Medulla oblongata (tissue), 1 donor: ENCODE data around the gene OPCML.
A peak's percentile ranks its signal among the peaks of the same experiment; 100 is the strongest.

Source experiments
- DNase-seq: peaks from one replicate; pipeline ENCODE4 v3.0.0-alpha.2; 2015; ENCODE audit errors: extremely low spot score

The OPCML gene

GRCh38 chr11:133541021-133541719, 8.9 kb upstream of the OPCML start:
- DNase-seq = peak; percentile 46

- DNase-seq = no peak
These were observed 3.9 kb upstream of the OPCML start for GRCh38 chr11:133536198-133536597.

GRCh38 chr11:133533205-133533604, 904 bp upstream of the OPCML start:
- no peak for DNase-seq

GRCh38 chr11:133531458-133531857, 843 bp downstream of the OPCML start:
- DNase-seq = no peak

GRCh38 chr11:133530501-133530835, 1.8 kb downstream of the OPCML start:
- no peak for DNase-seq

- DNase-seq = no peak
These were observed 2.3 kb downstream of the OPCML start for GRCh38 chr11:133529807-133530500.

- DNase-seq = no peak
These were observed 5.5 kb downstream of the OPCML start for GRCh38 chr11:133526790-133527189.

GRCh38 chr11:133525976-133526375, 6.3 kb downstream of the OPCML start:
- no peak for DNase-seq

- DNase-seq = no peak
These were observed 7.8 kb downstream of the OPCML start for GRCh38 chr11:133524488-133524887.

- no peak for DNase-seq
These were observed 10.0 kb downstream of the OPCML start for GRCh38 chr11:133522344-133522743.

- no peak for DNase-seq
These were observed 10.8 kb downstream of the OPCML start for GRCh38 chr11:133521502-133521901.

GRCh38 chr11:133520707-133521106, 11.6 kb downstream of the OPCML start:
- no peak for DNase-seq

GRCh38 chr11:133519560-133519959, 12.7 kb downstream of the OPCML start:
- DNase-seq = no peak

- DNase-seq = no peak
These were observed 13.5 kb downstream of the OPCML start for GRCh38 chr11:133518702-133519264.

- no peak for DNase-seq
These were observed 15.5 kb downstream of the OPCML start for GRCh38 chr11:133516845-133517244.

- DNase-seq = no peak
These were observed 17.2 kb downstream of the OPCML start for GRCh38 chr11:133515107-133515506.

- no peak for DNase-seq
These were observed 22.2 kb downstream of the OPCML start for GRCh38 chr11:133509924-133510697.

- DNase-seq = no peak
These were observed 23.8 kb downstream of the OPCML start for GRCh38 chr11:133508468-133508867.

GRCh38 chr11:133507185-133507584, 25.1 kb downstream of the OPCML start:
- no peak for DNase-seq

- peak; percentile 76 for DNase-seq
These were observed 25.7 kb downstream of the OPCML start for GRCh38 chr11:133506551-133507094.

- no peak for DNase-seq
These were observed 26.3 kb downstream of the OPCML start for GRCh38 chr11:133506023-133506422.

- DNase-seq = no peak
These were observed 27.4 kb downstream of the OPCML start for GRCh38 chr11:133504906-133505305.
